ENCODE measurements around the gene PARP15. TPM values are rescaled to one million over a fixed set of nuclear protein-coding genes. Genes with fewer than 3 reads are reported as not detected.

The PARP15 gene
- total RNA-seq, 1 experiment from 2014 or later, result 0.12 TPM

- intact Hi-C loops (cut with micrococcal nuclease), result no loop called here
- Histone ChIP-seq H3K9me2 (ENCODE audit: insufficient read depth) (no peaks in the 10 kb centered on the region), H3K9me3 (ENCODE audit: control insufficient read depth in 1 of 2, insufficient read depth in 1 of 2, low read depth in 1 of 2, low read length in 2 of 2) (no peaks in the 10 kb centered on the region), H3K27me3 (ENCODE audit: insufficient read depth, low read length) (no peaks in the 10 kb centered on the region), H3K4me2 (ENCODE audit: low read length) (peak overlapping the region; percentile 64), H3K4me1 (ENCODE audit: control insufficient read depth in 1 of 2, insufficient read depth in 2 of 2, low read length in 2 of 2) (peaks cover 16 to 19% of the 10 kb centered on the region in 2 experiments), H3K36me3 (ENCODE audit: control insufficient read depth in 1 of 2, insufficient read depth in 2 of 2, low read length in 2 of 2) (no peaks in the 10 kb centered on the region), H3K79me2 (ENCODE audit: insufficient read depth, low read length) (no peaks in the 10 kb centered on the region), H3K9ac (ENCODE audit: low read length) (peak overlapping the region; percentile 12; the same call in 1 of the 2 replicates), H3K4me3 (replicated peaks in 1 of 2; ENCODE audit: low read depth in 1 of 2, low read length in 2 of 2) (no peak overlapping the region), H3K27ac (ENCODE audit: low read depth, low read length) (peak overlapping the region; percentile 39; the same call in 1 of the 2 replicates), H4K20me1 (ENCODE audit: insufficient read depth) (no peaks in the 10 kb centered on the region), H2AFZ (ENCODE audit: low read depth, low read length, poor library complexity, severe bottlenecking) (peak overlapping the region; percentile 57)
- no TSS peak for BruUV-seq (replicated peaks)
- ATAC-seq (peak; percentile 90), DNase-seq (ENCODE audit: low read depth, low spot score) (no peak)
- ChIA-PET POLR2A (no interaction called here), CTCF (no interaction called here), RAD21 (ENCODE audit: low non-redundant PET in 1 of 2, low total read pairs in 2 of 2, uncharacterized antibody in 2 of 2, unreplicated experiment in 2 of 2) (no interaction called here)
- peak; percentile 84 for TF ChIP-seq CBX3 (IDR thresholded peaks at IDR 0.05; ENCODE audit: low read depth)
- TF ChIP-seq POLR2AphosphoS5 (IDR thresholded peaks at IDR 0.05; ENCODE audit: low read depth, low read length), result no peak; the same call in 1 of the 2 replicates
- TF ChIP-seq, protein P1, sequence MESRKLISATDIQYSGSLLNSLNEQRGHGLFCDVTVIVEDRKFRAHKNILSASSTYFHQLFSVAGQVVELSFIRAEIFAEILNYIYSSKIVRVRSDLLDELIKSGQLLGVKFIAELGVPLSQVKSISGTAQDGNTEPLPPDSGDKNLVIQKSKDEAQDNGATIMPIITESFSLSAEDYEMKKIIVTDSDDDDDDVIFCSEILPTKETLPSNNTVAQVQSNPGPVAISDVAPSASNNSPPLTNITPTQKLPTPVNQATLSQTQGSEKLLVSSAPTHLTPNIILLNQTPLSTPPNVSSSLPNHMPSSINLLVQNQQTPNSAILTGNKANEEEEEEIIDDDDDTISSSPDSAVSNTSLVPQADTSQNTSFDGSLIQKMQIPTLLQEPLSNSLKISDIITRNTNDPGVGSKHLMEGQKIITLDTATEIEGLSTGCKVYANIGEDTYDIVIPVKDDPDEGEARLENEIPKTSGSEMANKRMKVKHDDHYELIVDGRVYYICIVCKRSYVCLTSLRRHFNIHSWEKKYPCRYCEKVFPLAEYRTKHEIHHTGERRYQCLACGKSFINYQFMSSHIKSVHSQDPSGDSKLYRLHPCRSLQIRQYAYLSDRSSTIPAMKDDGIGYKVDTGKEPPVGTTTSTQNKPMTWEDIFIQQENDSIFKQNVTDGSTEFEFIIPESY (IDR thresholded peaks at IDR 0.05; ENCODE audit: extremely low read depth, insufficient replicate concordance, low read length), result no peak
- TF ChIP-seq CTCF (IDR thresholded peaks at IDR 0.05 in 2 of 3, conservative IDR thresholded peaks at IDR 0.05 in 1 of 3; ENCODE audit: borderline replicate concordance in 1 of 3, insufficient read depth in 1 of 3, low read depth in 2 of 3, low read length in 2 of 3), result no peak
- TF ChIP-seq, protein P2, sequence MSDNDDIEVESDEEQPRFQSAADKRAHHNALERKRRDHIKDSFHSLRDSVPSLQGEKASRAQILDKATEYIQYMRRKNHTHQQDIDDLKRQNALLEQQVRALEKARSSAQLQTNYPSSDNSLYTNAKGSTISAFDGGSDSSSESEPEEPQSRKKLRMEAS (IDR thresholded peaks at IDR 0.05), result peak; percentile 46
- no peak for TF ChIP-seq TCF7L2 (IDR thresholded peaks at IDR 0.05; ENCODE audit: borderline replicate concordance, extremely low read depth, insufficient read depth, insufficient read length)
- TF ChIP-seq ZNF274 (IDR thresholded peaks at IDR 0.05; ENCODE audit: low read depth, low read length), result no peak
- no peak for TF ChIP-seq ATF3 (IDR thresholded peaks at IDR 0.05)
- no peak for TF ChIP-seq SRF (IDR thresholded peaks at IDR 0.05; ENCODE audit: low read depth)
- TF ChIP-seq EZH2 (IDR thresholded peaks at IDR 0.05), result no peak
- TF ChIP-seq POLR2A (IDR thresholded peaks at IDR 0.05; ENCODE audit: borderline replicate concordance, extremely low read depth, insufficient read depth, insufficient read length), result no peak
- peak; percentile 78 for TF ChIP-seq JUND (IDR thresholded peaks at IDR 0.05)
- TF ChIP-seq CEBPB (IDR thresholded peaks at IDR 0.05; ENCODE audit: low read depth), result no peak
- TF ChIP-seq FOSL1 (IDR thresholded peaks at IDR 0.05; ENCODE audit: low read depth), result peak; percentile 61
- TF ChIP-seq SIN3A (IDR thresholded peaks at IDR 0.05; ENCODE audit: low read depth), result no peak
- TF ChIP-seq EGR1 (IDR thresholded peaks at IDR 0.05; ENCODE audit: low read depth), result no peak
- peak; percentile 56 for TF ChIP-seq SP1 (IDR thresholded peaks at IDR 0.05; ENCODE audit: low read depth)
Observed at GRCh38 chr3:122572940-122573412, 4.5 kb upstream of the PARP15 start.
